Ishikawa (cell line): ENCODE measurements around the gene MRPL45.

ENCODE experiments used
- CEBPB ChIP-seq: IDR thresholded peaks from 2 replicates; pipeline ENCODE4 v1.6.1; 2012
- CREB1 ChIP-seq: IDR thresholded peaks from 2 replicates; pipeline ENCODE4 v1.6.1; 2012; ENCODE audit warnings: low read depth
- EGR1 ChIP-seq: IDR thresholded peaks from 2 replicates; pipeline ENCODE4 v1.6.1; 2012
- EP300 ChIP-seq: IDR thresholded peaks from 2 replicates; pipeline ENCODE4 v1.6.1; 2012; ENCODE audit warnings: borderline replicate concordance
- FOXM1 ChIP-seq: IDR thresholded peaks from 2 replicates; pipeline ENCODE4 v1.6.1; 2012; ENCODE audit warnings: low read depth, borderline replicate concordance
- NFIC ChIP-seq: IDR thresholded peaks from 2 replicates; pipeline ENCODE4 v1.6.1; 2012
- RAD21 ChIP-seq: IDR thresholded peaks from 2 replicates; pipeline ENCODE4 v1.6.1; 2012; ENCODE audit warnings: low read depth
- TAF1 ChIP-seq: IDR thresholded peaks from 2 replicates; pipeline ENCODE4 v1.6.1; 2012; ENCODE audit warnings: low read depth, mild to moderate bottlenecking
- TCF12 ChIP-seq: IDR thresholded peaks from 2 replicates; pipeline ENCODE4 v1.6.1; 2012; ENCODE audit warnings: low read depth
- TEAD4 ChIP-seq: IDR thresholded peaks from 2 replicates; pipeline ENCODE4 v1.6.1; 2012
- YY1 ChIP-seq: IDR thresholded peaks from 2 replicates; pipeline ENCODE4 v1.6.1; 2012; ENCODE audit warnings: low read depth
- ZBTB7A ChIP-seq: IDR thresholded peaks from 2 replicates; pipeline ENCODE4 v1.6.1; 2012; ENCODE audit warnings: low read depth
- TF ChIP-seq, protein P1 (sequence below): IDR thresholded peaks from 2 replicates; pipeline ENCODE4 v1.6.1; 2012; ENCODE audit warnings: low read depth, mild to moderate bottlenecking
- TF ChIP-seq, protein P2 (sequence below): IDR thresholded peaks from 2 replicates; pipeline ENCODE4 v1.6.1; 2012
- TF ChIP-seq, protein P3 (sequence below): IDR thresholded peaks from 2 replicates; pipeline ENCODE4 v1.6.1; 2012

Gene MRPL45

DNA sequence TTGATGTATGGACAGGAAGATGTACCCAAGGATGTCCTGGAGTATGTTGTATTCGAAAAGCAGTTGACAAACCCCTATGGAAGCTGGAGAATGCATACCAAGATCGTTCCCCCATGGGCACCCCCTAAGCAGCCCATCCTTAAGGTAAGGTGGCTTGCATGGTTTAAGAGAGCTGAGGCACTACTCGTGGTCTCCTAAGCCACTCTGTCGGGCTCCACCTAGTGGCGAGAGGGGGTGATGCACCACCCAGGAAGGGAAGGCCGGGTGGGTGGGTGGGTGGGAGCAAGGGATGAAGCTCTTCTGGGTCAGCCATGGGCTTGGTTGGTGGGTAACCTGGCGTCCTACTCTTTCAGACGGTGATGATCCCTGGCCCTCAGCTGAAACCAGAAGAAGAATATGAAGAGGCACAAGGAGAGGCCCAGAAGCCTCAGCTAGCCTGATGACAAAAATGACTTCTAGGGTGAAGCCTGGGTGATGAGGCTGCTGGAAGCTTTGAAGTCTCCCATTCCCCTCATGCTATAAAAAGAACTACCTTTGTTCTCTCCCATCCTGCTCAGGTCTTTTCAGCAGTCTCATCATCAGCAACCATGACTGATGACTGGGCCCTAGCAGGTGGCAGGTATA, 25.3 kb downstream of the MRPL45 start:
- no peak for TF ChIP-seq ZBTB7A
- peak; percentile 46 for TF ChIP-seq RAD21

DNA sequence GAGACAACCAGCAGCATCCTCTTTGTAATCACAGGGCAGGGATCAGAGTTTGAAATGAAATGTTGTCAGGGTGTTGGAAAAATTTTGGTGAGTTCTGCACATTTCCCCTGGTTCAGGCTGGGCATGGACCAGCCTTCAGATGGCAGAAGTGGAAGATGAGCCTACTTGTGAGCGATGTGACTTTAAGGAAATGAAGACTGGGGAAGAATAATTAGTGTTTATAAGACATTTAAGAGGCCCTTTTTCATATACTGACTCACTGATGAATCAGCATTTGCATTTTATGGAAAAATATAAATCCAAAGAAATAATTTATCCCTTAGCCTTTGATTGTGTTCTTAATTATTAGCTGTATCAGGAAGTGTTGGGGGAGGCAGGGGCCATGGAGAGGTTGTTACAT, 25.9 kb downstream of the MRPL45 start:
- TF ChIP-seq EGR1 (no peak), RAD21 (no peak), EP300 (no peak), FOXM1 (no peak), TEAD4 (no peak), ZBTB7A (no peak), TCF12 (no peak), CEBPB (no peak), CREB1 (no peak), YY1 (no peak), TAF1 (no peak), NFIC (no peak)
- TF ChIP-seq, protein P1, sequence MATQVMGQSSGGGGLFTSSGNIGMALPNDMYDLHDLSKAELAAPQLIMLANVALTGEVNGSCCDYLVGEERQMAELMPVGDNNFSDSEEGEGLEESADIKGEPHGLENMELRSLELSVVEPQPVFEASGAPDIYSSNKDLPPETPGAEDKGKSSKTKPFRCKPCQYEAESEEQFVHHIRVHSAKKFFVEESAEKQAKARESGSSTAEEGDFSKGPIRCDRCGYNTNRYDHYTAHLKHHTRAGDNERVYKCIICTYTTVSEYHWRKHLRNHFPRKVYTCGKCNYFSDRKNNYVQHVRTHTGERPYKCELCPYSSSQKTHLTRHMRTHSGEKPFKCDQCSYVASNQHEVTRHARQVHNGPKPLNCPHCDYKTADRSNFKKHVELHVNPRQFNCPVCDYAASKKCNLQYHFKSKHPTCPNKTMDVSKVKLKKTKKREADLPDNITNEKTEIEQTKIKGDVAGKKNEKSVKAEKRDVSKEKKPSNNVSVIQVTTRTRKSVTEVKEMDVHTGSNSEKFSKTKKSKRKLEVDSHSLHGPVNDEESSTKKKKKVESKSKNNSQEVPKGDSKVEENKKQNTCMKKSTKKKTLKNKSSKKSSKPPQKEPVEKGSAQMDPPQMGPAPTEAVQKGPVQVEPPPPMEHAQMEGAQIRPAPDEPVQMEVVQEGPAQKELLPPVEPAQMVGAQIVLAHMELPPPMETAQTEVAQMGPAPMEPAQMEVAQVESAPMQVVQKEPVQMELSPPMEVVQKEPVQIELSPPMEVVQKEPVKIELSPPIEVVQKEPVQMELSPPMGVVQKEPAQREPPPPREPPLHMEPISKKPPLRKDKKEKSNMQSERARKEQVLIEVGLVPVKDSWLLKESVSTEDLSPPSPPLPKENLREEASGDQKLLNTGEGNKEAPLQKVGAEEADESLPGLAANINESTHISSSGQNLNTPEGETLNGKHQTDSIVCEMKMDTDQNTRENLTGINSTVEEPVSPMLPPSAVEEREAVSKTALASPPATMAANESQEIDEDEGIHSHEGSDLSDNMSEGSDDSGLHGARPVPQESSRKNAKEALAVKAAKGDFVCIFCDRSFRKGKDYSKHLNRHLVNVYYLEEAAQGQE = no peak
- TF ChIP-seq, protein P2, sequence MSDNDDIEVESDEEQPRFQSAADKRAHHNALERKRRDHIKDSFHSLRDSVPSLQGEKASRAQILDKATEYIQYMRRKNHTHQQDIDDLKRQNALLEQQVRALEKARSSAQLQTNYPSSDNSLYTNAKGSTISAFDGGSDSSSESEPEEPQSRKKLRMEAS = no peak
- TF ChIP-seq, protein P3, sequence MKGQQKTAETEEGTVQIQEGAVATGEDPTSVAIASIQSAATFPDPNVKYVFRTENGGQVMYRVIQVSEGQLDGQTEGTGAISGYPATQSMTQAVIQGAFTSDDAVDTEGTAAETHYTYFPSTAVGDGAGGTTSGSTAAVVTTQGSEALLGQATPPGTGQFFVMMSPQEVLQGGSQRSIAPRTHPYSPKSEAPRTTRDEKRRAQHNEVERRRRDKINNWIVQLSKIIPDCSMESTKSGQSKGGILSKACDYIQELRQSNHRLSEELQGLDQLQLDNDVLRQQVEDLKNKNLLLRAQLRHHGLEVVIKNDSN = no peak

DNA sequence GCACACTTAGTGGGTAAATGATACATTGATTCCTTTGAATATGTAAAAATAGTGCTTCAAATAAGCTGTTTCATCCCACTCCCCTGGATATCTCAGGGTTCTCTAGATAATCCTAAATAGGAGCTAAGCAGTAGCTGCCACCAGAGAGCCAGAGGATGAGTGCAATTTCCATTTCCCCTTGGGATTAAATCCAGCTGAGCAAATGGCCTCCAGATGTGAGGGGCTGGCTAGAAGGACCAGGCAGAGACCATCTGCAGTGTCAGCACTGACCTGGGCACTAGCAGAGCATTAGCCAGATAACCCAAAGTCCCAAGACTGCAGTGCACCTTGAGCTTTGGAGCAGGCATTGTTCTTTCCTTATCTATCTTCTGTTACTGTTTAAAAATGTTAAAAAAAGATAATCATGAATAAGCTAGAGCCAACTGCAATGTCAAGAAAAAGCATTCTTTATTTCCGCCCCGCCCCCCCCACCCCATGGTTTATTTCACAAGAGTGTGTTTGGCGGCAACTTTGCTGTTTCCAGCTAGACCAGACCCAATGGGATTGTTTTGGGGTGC, 27.3 kb downstream of the MRPL45 start:
- no peak for TF ChIP-seq CREB1
- no peak for TF ChIP-seq EGR1
- no peak for TF ChIP-seq RAD21

DNA sequence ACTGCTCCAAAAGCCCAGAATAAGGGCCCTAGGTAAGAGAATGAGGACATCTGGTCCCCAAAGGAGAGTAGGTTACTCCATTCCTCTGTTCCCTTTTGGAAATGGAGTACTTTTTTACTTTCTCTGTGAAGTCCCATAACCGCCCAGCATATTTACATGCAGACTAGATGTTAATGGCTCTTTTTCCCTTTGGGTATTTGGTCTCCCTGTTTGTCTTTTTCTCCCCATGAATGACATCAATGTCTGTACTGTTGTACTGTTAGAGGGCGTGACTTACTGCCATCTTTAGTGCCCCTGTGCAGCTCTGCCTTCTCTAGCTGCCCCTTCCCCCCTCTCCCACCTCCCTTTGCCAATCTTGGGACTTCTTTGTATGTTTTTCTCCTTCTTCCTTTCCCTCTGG, 27.8 kb downstream of the MRPL45 start:
- no peak for TF ChIP-seq YY1
- no peak for TF ChIP-seq EGR1
- TF ChIP-seq TAF1 = no peak
- TF ChIP-seq TCF12 = no peak
- no peak for TF ChIP-seq CEBPB
- TF ChIP-seq FOXM1 = no peak
- TF ChIP-seq RAD21 = no peak
- no peak for TF ChIP-seq TEAD4
- TF ChIP-seq ZBTB7A = no peak
- TF ChIP-seq, protein P3 = no peak
- TF ChIP-seq, protein P2 = no peak
- TF ChIP-seq CREB1 = no peak
- TF ChIP-seq, protein P1 = no peak

DNA sequence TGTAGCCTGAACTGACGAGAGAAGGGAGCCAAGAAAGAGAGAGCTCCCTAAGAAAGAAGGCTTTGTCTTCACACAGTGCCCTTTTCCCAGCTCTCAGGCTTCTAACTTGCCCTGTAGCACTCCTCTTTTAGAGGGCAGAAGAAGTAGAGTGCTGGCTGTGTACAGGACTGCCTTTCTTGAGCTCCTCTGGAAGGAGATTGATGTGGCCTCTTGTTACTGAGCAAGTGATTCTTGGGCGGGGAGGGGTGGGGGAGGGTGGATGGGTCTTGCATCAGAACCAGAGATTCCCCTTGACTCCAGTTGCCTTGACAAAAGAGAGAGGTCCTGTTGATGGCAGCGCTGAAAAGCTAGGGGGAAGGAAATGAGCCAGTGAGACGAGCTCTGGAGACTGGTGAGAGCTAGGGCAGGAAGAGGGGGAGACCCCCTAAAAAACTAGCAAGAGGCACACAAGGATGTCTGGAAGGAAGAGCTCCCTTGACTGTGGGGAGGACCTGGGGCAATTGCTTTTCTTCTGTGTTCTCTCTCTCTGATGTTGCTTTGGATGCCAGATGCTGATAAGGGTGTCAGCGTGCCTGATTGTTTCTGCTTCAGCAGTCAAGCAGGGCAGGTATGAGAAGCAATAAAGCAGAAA, 28.4 kb downstream of the MRPL45 start:
- no peak for TF ChIP-seq TCF12
- TF ChIP-seq EP300 = no peak
- no peak for TF ChIP-seq YY1
- TF ChIP-seq, protein P2 = no peak
- no peak for TF ChIP-seq TAF1
- TF ChIP-seq, protein P1 = no peak
- TF ChIP-seq EGR1 = no peak
- no peak for TF ChIP-seq FOXM1
- TF ChIP-seq NFIC = no peak
- TF ChIP-seq, protein P3 = no peak
- no peak for TF ChIP-seq TEAD4
- TF ChIP-seq RAD21 = no peak
- TF ChIP-seq CREB1 = no peak
